Smooth muscle cell (in vitro differentiated cells): ENCODE measurements around the gene RARA. TPM values are rescaled to one million over a fixed set of nuclear protein-coding genes. Genes with fewer than 3 reads are reported as not detected.
A peak's percentile ranks its signal among the peaks of the same experiment; 100 is the strongest.

Experiments
- DNase-seq: peaks from one replicate; lab custom pipeline; 2025; ENCODE audit not compliant: unreplicated experiment; lab: John Stamatoyannopoulos, UW
- H2AFZ ChIP-seq: fragments of 200-600 bp; sonication (generic); 2 replicates; pipeline ENCODE4 v1.6.0; 2016; ENCODE audit warnings: antibody characterized with exemption, low read depth, mild to moderate bottlenecking
- H3F3A ChIP-seq: fragments of 200-600 bp; sonication (generic); 2 replicates; pipeline ENCODE4 v1.6.0; 2017; ENCODE audit warnings: antibody characterized with exemption, low read depth
- H3K27ac ChIP-seq: fragments of 200-600 bp; sonication (generic); 2 replicates; pipeline ENCODE4 v1.5.1; 2016; ENCODE audit warnings: low read depth, mild to moderate bottlenecking
- H3K27me3 ChIP-seq: fragments of 200-600 bp; sonication (generic); 2 replicates; pipeline ENCODE4 v1.6.1; 2016; ENCODE audit warnings: low read depth, mild to moderate bottlenecking
- H3K36me3 ChIP-seq: fragments of 200-600 bp; sonication (generic); 2 replicates; pipeline ENCODE4 v1.5.1; 2016; ENCODE audit warnings: low read depth
- H3K4me1 ChIP-seq: fragments of 200-600 bp; sonication (generic); 2 replicates; pipeline ENCODE4 v1.5.1; 2016; ENCODE audit warnings: low read depth
- H3K4me2 ChIP-seq: fragments of 200-600 bp; sonication (generic); 2 replicates; pipeline ENCODE4 v1.6.0; 2016; ENCODE audit warnings: mild to moderate bottlenecking
- H3K4me3 ChIP-seq: fragments of 200-600 bp; sonication (generic); 2 replicates; pipeline ENCODE4 v1.5.1; 2016; ENCODE audit warnings: mild to moderate bottlenecking
- H3K79me2 ChIP-seq: fragments of 200-600 bp; sonication (generic); 2 replicates; pipeline ENCODE4 v1.6.0; 2016; ENCODE audit warnings: low read depth, mild to moderate bottlenecking
- H3K9ac ChIP-seq: fragments of 200-600 bp; sonication (generic); 2 replicates; pipeline ENCODE4 v1.6.0; 2016; ENCODE audit warnings: low read depth
- H3K9me3 ChIP-seq: fragments of 200-600 bp; sonication (generic); replicated peaks from 2 replicates; pipeline ENCODE4 v1.5.1; 2016; ENCODE audit warnings: low read depth
- H4K20me1 ChIP-seq: fragments of 200-600 bp; sonication (generic); 2 replicates; pipeline ENCODE4 v1.6.0; 2016; ENCODE audit warnings: low read depth
- CTCF ChIP-seq: fragments of 200-600 bp; sonication (generic); IDR thresholded peaks from 2 replicates; pipeline ENCODE4 v1.5.1; 2017; ENCODE audit warnings: borderline replicate concordance, mild to moderate bottlenecking, antibody characterized with exemption; ENCODE audit not compliant: insufficient read depth, poor library complexity, severe bottlenecking
- WGBS: methylation state at CpG from one replicate; pipeline ENCODE4 v1.1.7; 2016; ENCODE audit warnings: low lambda C conversion rate; 5-methylcytosine and 5-hydroxymethylcytosine counted together
- polyA plus RNA-seq: library from polyadenylated mRNA; unstranded; fragments of >200 nt; fragmentation: Nextera tagmentation; extraction: Ambion mirVana; gene quantifications from 2 replicates; pipeline ENCODE4 v1.2.1, GENCODE V29; 2016
- total RNA-seq: library from RNA; depleted of rRNA; stranded (reverse); fragments of >200 nt; gene quantifications from 2 replicates; pipeline ENCODE4 v1.2.3, GENCODE V29; 2014

Gene RARA
- total and polyA plus RNA-seq, 2 experiments from 2014 or later, result 22.1 to 22.5 TPM

GRCh38 chr17:40319651-40320540 lies 10.9 kb downstream of the RARA start:
- Histone ChIP-seq H3K9ac (no peak overlapping the region), H3K4me3 (peak overlapping the region; percentile 91)
- no peak for DNase-seq

DNA sequence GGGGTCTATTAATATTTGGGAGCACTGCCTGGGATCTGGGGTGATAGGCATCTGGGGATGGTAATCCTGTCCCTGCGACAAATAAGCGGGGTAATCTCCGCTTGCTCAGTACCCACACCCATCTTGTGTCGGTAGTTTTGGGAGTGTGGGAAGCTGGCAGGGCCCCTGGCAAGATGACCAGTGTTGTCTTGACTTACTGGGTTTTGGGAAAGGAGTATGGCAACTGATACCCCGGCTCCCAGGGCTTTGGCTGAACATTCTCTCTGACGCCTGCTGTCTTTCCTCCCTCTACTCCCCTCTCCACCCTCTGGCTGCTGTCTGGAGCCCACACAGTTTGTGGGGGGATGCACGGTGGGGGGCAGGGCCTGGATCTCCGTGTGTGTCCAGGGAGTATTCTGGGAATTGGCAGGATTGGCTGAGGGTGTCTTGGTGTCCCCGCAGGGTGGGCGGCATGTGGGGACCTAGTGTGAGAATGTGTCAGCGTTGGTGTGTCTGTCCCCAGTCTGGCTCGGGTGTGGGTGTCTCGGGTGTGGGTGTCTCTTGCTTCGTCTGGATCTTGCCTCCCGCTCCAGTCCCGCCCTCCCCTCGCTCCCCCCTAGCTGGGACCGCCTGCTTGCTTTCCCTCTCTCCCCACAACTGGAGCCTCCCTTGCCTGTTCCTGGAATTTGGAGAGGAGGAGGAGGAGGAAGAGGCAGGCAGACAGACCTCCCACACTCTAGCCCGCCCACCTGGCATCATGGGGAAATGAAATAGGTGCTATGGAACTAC lies 12.0 kb downstream of the RARA start:
- H3K27ac ChIP-seq, result no peak overlapping the region
- no peaks in the 10 kb centered on the region for H3K27me3 ChIP-seq
- peaks cover 75% of the 10 kb centered on the region for H3K79me2 ChIP-seq
- H3F3A ChIP-seq, result peaks cover 5% of the 10 kb centered on the region
- DNase-seq, result no peak
- no peak for TF ChIP-seq CTCF
- H3K4me2 ChIP-seq, result peak overlapping the region; percentile 41
- H3K36me3 ChIP-seq, result no peaks in the 10 kb centered on the region
- H3K9ac ChIP-seq, result peak overlapping the region; percentile 11
- H3K4me3 ChIP-seq, result no peak overlapping the region
- peaks cover 74% of the 10 kb centered on the region for H4K20me1 ChIP-seq
- H2AFZ ChIP-seq, result no peak overlapping the region
- H3K9me3 ChIP-seq, result no peaks in the 10 kb centered on the region
- WGBS, result 71% methylated on average over 12 of the region's 19 CpGs
- H3K4me1 ChIP-seq, result peaks cover 26% of the 10 kb centered on the region

More at GRCh38 chr17:40319651-40320540, 10.9 kb downstream of the RARA start:
- peaks cover 34% of the 10 kb centered on the region for H3K4me1 ChIP-seq
- H3K27me3 ChIP-seq, result no peaks in the 10 kb centered on the region
- no peaks in the 10 kb centered on the region for H3K36me3 ChIP-seq
- H3K4me2 ChIP-seq, result peak overlapping the region; percentile 99
- TF ChIP-seq CTCF, result no peak
- H3K79me2 ChIP-seq, result peaks cover 64% of the 10 kb centered on the region
- H2AFZ ChIP-seq, result no peak overlapping the region
- H4K20me1 ChIP-seq, result peaks cover 66% of the 10 kb centered on the region
- H3K9me3 ChIP-seq, result no peaks in the 10 kb centered on the region
- no peak overlapping the region for H3K27ac ChIP-seq
- peaks cover 13% of the 10 kb centered on the region for H3F3A ChIP-seq
- WGBS, result 83% methylated on average over 9 of the region's 11 CpGs

GRCh38 chr17:40321524-40321929 lies 12.5 kb downstream of the RARA start:
- no peak for DNase-seq
- Histone ChIP-seq H4K20me1 (peaks cover 74% of the 10 kb centered on the region), H3K9me3 (no peaks in the 10 kb centered on the region), H2AFZ (no peak overlapping the region), H3K4me1 (peaks cover 21% of the 10 kb centered on the region), H3K4me3 (no peak overlapping the region), H3K27me3 (no peaks in the 10 kb centered on the region), H3K27ac (peak overlapping the region; percentile 96), H3K9ac (no peak overlapping the region), H3K4me2 (peak overlapping the region; percentile 48), H3K36me3 (no peaks in the 10 kb centered on the region), H3K79me2 (peaks cover 81% of the 10 kb centered on the region), H3F3A (no peaks in the 10 kb centered on the region)
- whole genome bisulfite sequencing, result 94% methylated on average over 4 of the region's 4 CpGs
- no peak for TF ChIP-seq CTCF
